ENCODE measurements around the gene ELOVL6.

ELOVL6 gene

DNA sequence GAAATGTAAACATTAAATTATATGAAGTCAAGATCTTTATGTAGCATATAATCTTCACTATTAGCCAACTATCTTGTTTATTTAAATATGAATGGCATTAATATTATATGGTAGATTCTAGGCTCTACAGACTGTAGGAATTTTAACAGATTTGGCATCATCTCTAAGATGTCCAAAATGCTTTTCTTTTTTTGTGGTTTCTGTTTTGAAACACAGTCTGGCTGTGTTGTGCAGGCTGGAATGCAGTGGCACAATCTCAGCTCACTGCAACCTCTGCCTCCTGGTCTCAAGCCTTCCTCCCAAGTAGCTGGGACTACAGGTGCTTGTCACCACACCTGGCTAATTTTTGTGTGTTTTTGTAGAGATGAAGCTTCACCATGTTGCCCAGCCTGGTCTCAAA lies 76.2 kb downstream of the ELOVL6 start:
- in situ Hi-C loops (cut with HindIII; ENCODE audit: low sequenced_read_pairs), result no loop called here
- TF ChIP-seq, protein P1, sequence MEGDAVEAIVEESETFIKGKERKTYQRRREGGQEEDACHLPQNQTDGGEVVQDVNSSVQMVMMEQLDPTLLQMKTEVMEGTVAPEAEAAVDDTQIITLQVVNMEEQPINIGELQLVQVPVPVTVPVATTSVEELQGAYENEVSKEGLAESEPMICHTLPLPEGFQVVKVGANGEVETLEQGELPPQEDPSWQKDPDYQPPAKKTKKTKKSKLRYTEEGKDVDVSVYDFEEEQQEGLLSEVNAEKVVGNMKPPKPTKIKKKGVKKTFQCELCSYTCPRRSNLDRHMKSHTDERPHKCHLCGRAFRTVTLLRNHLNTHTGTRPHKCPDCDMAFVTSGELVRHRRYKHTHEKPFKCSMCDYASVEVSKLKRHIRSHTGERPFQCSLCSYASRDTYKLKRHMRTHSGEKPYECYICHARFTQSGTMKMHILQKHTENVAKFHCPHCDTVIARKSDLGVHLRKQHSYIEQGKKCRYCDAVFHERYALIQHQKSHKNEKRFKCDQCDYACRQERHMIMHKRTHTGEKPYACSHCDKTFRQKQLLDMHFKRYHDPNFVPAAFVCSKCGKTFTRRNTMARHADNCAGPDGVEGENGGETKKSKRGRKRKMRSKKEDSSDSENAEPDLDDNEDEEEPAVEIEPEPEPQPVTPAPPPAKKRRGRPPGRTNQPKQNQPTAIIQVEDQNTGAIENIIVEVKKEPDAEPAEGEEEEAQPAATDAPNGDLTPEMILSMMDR (IDR thresholded peaks at IDR 0.05; ENCODE audit: low read depth, low read length), result no peak
- no peak for DNase-seq (ENCODE audit: low read depth, low spot score)
- no peak overlapping the region for H3K4me3 ChIP-seq (ENCODE audit: low read depth, low read length)

DNA sequence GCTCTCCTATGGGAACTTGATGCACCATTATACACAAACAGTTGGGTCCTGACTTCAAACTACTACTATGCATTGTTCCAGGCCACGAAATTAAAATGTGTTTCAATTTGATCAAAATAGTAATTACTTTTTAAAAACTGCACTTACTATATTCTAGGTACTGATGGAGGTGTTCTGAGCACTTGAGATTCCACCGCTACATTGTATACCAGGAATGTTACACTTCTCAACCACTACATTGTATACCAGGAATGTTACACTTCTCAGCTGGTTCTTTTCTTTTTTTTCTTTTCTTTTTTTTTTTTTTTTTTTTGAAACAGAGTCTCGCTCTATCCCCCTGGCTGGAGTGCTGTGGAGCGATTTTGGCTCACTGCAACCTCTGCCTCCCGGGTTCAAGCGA lies 77.9 kb downstream of the ELOVL6 start:
- in situ Hi-C loops (cut with HindIII; ENCODE audit: low sequenced_read_pairs), result no loop called here
- TF ChIP-seq, protein P1 (IDR thresholded peaks at IDR 0.05; ENCODE audit: low read depth, low read length), result no peak
- DNase-seq (ENCODE audit: low read depth, low spot score), result no peak
- no peak overlapping the region for H3K4me3 ChIP-seq (ENCODE audit: low read depth, low read length)

DNA sequence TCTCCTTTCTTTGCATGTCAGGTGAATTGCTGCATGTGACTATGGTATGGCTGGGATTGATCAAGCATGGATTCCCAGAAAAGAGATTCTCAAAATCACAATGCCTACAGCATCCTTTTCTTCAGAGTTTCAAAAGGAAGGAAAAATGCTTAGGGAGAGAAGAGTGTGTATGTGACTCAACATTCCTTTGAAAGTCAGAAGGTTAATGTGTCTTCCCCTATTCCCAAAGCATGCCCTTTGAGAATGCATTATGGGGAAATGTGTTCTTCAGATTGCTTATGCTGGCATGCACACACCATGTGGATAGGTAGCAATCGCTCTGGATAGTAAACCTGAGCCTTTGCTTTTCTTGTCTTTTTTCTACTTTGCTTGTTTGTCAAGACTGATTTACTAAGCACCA lies 78.5 kb downstream of the ELOVL6 start:
- no peak overlapping the region for H3K4me3 ChIP-seq (ENCODE audit: low read depth, low read length)
- DNase-seq (ENCODE audit: low read depth, low spot score), result peak; percentile 46
- TF ChIP-seq, protein P1 (IDR thresholded peaks at IDR 0.05; ENCODE audit: low read depth, low read length), result no peak
- in situ Hi-C loops (cut with HindIII; ENCODE audit: low sequenced_read_pairs), result no loop called here

DNA sequence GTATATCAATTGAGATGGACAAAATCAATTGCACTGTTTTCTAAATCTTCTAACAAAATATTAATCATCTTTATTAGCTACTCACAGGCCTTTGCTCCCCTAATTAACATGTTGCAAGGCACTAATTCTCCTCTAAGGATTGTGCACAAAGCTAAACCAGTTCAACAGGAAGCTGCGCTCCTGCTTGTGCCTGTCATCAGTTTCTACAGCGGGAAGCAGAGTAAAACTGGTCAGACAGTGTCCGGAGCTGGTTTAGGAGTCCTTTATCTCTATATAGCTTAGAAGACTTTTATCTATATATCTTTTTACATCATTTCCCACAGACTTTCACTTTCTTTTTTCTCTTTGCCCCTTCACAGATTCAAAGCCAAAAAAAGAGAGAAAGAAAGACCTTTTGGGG lies 79.1 kb downstream of the ELOVL6 start:
- in situ Hi-C loops (cut with HindIII; ENCODE audit: low sequenced_read_pairs), result no loop called here
- TF ChIP-seq, protein P1 (IDR thresholded peaks at IDR 0.05; ENCODE audit: low read depth, low read length), result no peak
- no peak for DNase-seq (ENCODE audit: low read depth, low spot score)

DNA sequence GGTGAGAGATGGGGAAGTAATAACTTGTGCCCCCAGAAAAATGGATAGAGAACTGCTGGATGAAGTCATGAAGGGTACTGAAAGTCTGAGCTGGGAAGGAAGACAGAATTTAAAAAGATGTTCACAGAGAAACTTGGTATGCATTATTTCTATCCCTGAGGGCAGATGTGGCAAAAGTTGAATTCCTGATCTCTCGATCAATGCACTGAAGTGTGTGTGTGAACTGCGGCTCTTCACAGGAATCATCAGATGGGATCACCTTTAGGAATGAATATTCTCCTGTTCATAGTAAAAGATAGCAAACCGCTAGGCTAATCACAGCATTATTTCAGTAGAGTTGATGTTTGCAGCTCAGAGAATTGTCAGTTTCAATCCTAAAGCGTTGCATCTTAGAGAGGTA lies 86.4 kb downstream of the ELOVL6 start:
- no peak overlapping the region for H3K4me3 ChIP-seq (ENCODE audit: low read depth, low read length)
- in situ Hi-C loops (cut with HindIII; ENCODE audit: low sequenced_read_pairs), result no loop called here
- TF ChIP-seq, protein P1 (IDR thresholded peaks at IDR 0.05; ENCODE audit: low read depth, low read length), result no peak
- DNase-seq (ENCODE audit: low read depth, low spot score), result no peak

More for the DNA sequence above, 79.1 kb downstream of the ELOVL6 start:
- H3K4me3 ChIP-seq (ENCODE audit: low read depth, low read length), result no peak overlapping the region

DNA sequence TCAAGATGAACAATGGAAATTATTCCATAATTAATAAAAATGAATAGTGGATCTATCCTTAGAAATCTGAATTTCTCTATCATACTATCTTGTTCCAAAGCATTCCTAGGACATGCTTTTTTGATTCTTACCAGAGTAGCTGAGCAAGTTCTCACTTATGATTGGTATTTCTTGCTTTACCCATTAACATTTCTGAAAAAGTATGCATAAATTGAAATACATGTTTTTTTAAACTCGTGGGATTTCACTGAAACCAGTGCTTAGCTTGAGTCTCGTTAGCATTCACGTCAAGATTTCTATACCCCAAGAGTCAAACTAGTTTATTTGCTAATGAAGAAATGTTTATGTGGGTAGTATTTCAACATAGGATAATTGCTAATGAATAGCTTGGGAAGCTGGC lies 89.0 kb downstream of the ELOVL6 start:
- TF ChIP-seq, protein P1 (IDR thresholded peaks at IDR 0.05; ENCODE audit: low read depth, low read length), result no peak
- in situ Hi-C loops (cut with HindIII; ENCODE audit: low sequenced_read_pairs), result no loop called here

DNA sequence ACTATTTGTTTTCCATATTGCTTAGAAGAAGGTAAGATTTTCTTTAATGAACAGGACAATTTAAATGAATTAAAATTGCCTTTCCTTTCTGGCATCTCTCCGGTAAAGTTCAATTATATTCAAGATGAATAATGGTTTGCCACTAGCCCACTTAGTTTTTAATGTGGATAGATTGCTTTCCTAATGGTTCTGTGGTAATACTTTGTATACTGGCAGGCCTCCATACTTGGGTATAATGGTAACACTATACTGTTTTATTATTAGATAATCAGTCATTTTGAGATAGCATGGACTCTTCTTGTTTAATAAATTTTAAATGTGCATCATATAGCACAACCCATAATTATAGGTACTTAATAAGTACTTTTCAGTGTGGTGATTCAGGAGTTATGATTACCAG lies 89.5 kb downstream of the ELOVL6 start:
- TF ChIP-seq, protein P1 (IDR thresholded peaks at IDR 0.05; ENCODE audit: low read depth, low read length), result no peak
- in situ Hi-C loops (cut with HindIII; ENCODE audit: low sequenced_read_pairs), result no loop called here

More for the DNA sequence above, 89.0 kb downstream of the ELOVL6 start:
- no peak overlapping the region for H3K4me3 ChIP-seq (ENCODE audit: low read depth, low read length)
- DNase-seq (ENCODE audit: low read depth, low spot score), result no peak

More for the DNA sequence above, 89.5 kb downstream of the ELOVL6 start:
- no peak overlapping the region for H3K4me3 ChIP-seq (ENCODE audit: low read depth, low read length)
- no peak for DNase-seq (ENCODE audit: low read depth, low spot score)
